GM12878 (cell line): ENCODE results near the gene RARG. TPM values are rescaled to one million over a fixed set of nuclear protein-coding genes. Genes with fewer than 3 reads are reported as not detected.

ENCODE experiments used
- ATAC-seq: fragments of 200-7000 bp; cut with Tn5 transposase; 3 replicates; pipeline ENCODE4 v1.9.1; 2020; ENCODE audit warnings: mild to moderate bottlenecking, moderate library complexity
- BruUV-seq: library from RNA; stranded (reverse); fragments of 400-500 nt; replicated peaks from 2 replicates; lab custom pipeline; 2021; lab: Mats Ljungman, UMichigan
- CTCF ChIA-PET: fragments of 300-600 bp; sonication (Branson Sonifier 250); formaldehyde crosslinking; extraction: SDS; loops from one replicate; lab custom pipeline; 2021; ENCODE audit warnings: inconsistent platforms; lab: Yijun Ruan, JAX
- POLR2A ChIA-PET: fragments of 350-600 bp; formaldehyde crosslinking; extraction: SDS; loops from one replicate; lab custom pipeline; 2021; ENCODE audit warnings: inconsistent platforms; lab: Charles Lee
- RAD21 ChIA-PET: fragments of 300-600 bp; sonication (Branson Sonifier 250); formaldehyde crosslinking; loops from one replicate; lab custom pipeline; 2023; ENCODE audit warnings: antibody characterized with exemption; ENCODE audit not compliant: unreplicated experiment; lab: Charles Lee
- SMC1A ChIA-PET: fragments of 300-600 bp; sonication (Branson Sonifier 250); formaldehyde crosslinking; loops from one replicate; lab custom pipeline; 2023; ENCODE audit not compliant: unreplicated experiment, uncharacterized antibody; lab: Charles Lee
- DNase-seq: peaks from one replicate; pipeline ENCODE4 v3.0.0-alpha.2; 2011; ENCODE audit warnings: low read depth, low spot score
- FAIRE-seq: peaks from 3 replicates; lab custom pipeline; 2011; peaks lifted over from hg19 to GRCh38; lab: Jason Lieb, UNC
- H2AFZ ChIP-seq: 2 replicates; pipeline ENCODE4 v1.6.0; 2011; ENCODE audit warnings: low read depth, low read length, control low read depth; ENCODE audit not compliant: control insufficient read depth
- H3K27ac ChIP-seq: 2 replicates; pipeline ENCODE4 v1.5.1; 2011; ENCODE audit warnings: control low read depth; ENCODE audit not compliant: control insufficient read depth, insufficient read depth
- H3K27me3 ChIP-seq, 2 experiments: replicated peaks in 1 of 2; 2 replicates each; pipeline versions ENCODE4 v1.6.0 to v1.6.1; 2011; ENCODE audit warnings: low read length in 1 of 2; ENCODE audit not compliant: control insufficient read depth in 2 of 2, insufficient read depth in 2 of 2
- H3K36me3 ChIP-seq, 2 experiments: 2 replicates each; pipeline ENCODE4 v1.5.1; 2011; ENCODE audit warnings: low read length in 1 of 2; ENCODE audit not compliant: control insufficient read depth in 2 of 2, insufficient read depth in 2 of 2
- H3K4me1 ChIP-seq: 2 replicates; pipeline ENCODE4 v1.6.1; 2011; ENCODE audit warnings: mild to moderate bottlenecking, low read length, moderate library complexity, mixed read lengths; ENCODE audit not compliant: control insufficient read depth, insufficient read depth
- H3K4me2 ChIP-seq: 2 replicates; pipeline ENCODE4 v1.6.0; 2011; ENCODE audit warnings: control low read depth; ENCODE audit not compliant: control insufficient read depth, insufficient read depth
- H3K4me3 ChIP-seq: fragments of 200-600 bp; sonication (generic); 2 replicates; pipeline ENCODE4 v1.5.1; 2016
- H3K79me2 ChIP-seq: 2 replicates; pipeline ENCODE4 v1.6.0; 2011; ENCODE audit warnings: low read length; ENCODE audit not compliant: control insufficient read depth, insufficient read depth
- H3K9ac ChIP-seq: 2 replicates; pipeline ENCODE4 v1.8.0; 2011; ENCODE audit warnings: low read length, control low read depth, mixed read lengths; ENCODE audit not compliant: control insufficient read depth, insufficient read depth
- H3K9me3 ChIP-seq: replicated peaks from 3 replicates; pipeline ENCODE4 v1.5.1; 2011; ENCODE audit warnings: mild to moderate bottlenecking, low read length; ENCODE audit not compliant: control insufficient read depth, insufficient read depth
- H4K20me1 ChIP-seq: 2 replicates; pipeline ENCODE4 v1.6.0; 2011; ENCODE audit not compliant: control insufficient read depth, insufficient read depth
- GABPA ChIP-seq: IDR thresholded peaks from 2 replicates; pipeline ENCODE4 v1.6.1; 2014; ENCODE audit warnings: antibody characterized with exemption, low read depth, mild to moderate bottlenecking, inconsistent platforms
- KDM1A ChIP-seq: fragments of 200-600 bp; sonication (generic); IDR thresholded peaks from 2 replicates; pipeline ENCODE4 v1.6.1; 2016; ENCODE audit warnings: borderline replicate concordance
- POLR2AphosphoS2 ChIP-seq: IDR thresholded peaks from 2 replicates; pipeline ENCODE4 v1.6.1; 2011; ENCODE audit warnings: low read depth, mild to moderate bottlenecking, low read length, improper control_type of control experiment, moderate library complexity
- RAD21 ChIP-seq: IDR thresholded peaks from 2 replicates; pipeline ENCODE4 v1.6.1; 2011; ENCODE audit warnings: mild to moderate bottlenecking, low read depth, low read length, moderate library complexity; ENCODE audit not compliant: insufficient read depth
- RUNX3 ChIP-seq: IDR thresholded peaks from 2 replicates; pipeline ENCODE4 v1.6.1; 2012; ENCODE audit warnings: low read length, inconsistent platforms
- SIN3A ChIP-seq: IDR thresholded peaks from 2 replicates; pipeline ENCODE4 v1.6.1; 2012; ENCODE audit warnings: low read depth, low read length, improper control_type of control experiment
- SMAD1 ChIP-seq: fragments of 450-650 bp; IDR thresholded peaks from 2 replicates; pipeline ENCODE4 v1.6.1; 2018; ENCODE audit warnings: mild to moderate bottlenecking, low read depth; ENCODE audit not compliant: partially characterized antibody
- SPI1 ChIP-seq: IDR thresholded peaks from 2 replicates; pipeline ENCODE4 v1.6.1; 2011; ENCODE audit warnings: low read depth, mild to moderate bottlenecking, low read length, moderate library complexity, borderline replicate concordance; ENCODE audit not compliant: insufficient read depth
- WRNIP1 ChIP-seq: IDR thresholded peaks from 2 replicates; pipeline ENCODE4 v1.6.1; 2011; ENCODE audit warnings: low read depth, low read length, improper control_type of control experiment, borderline replicate concordance
- ZNF274 ChIP-seq: IDR thresholded peaks from one replicate; pipeline ENCODE4 v1.8.0; 2011; ENCODE audit not compliant: insufficient read length, insufficient read depth
- ZNF622 ChIP-seq: fragments of 450-650 bp; IDR thresholded peaks from 2 replicates; pipeline ENCODE4 v1.6.1; 2017; ENCODE audit warnings: mild to moderate bottlenecking, inconsistent platforms
- ZZZ3 ChIP-seq: IDR thresholded peaks from 2 replicates; pipeline ENCODE4 v1.6.1; 2011; ENCODE audit warnings: low read depth; ENCODE audit not compliant: control insufficient read depth, insufficient read length
- WGBS: methylation state at CpG from one replicate; pipeline ENCODE4 v1.1.6; 2016; ENCODE audit warnings: low lambda C conversion rate; ENCODE audit not compliant: insufficient replicate concordance, insufficient coverage; ENCODE audit errors: missing lambda C conversion rate; 5-methylcytosine and 5-hydroxymethylcytosine counted together
- in situ Hi-C: fragments of 300-500 bp; cut with MboI; formaldehyde crosslinking; loops from 9 replicates; pipeline ENCODE4 v1.14.3; 2018; ENCODE audit warnings: mixed read lengths
- intact Hi-C: fragments of 100-400 bp; cut with micrococcal nuclease; formaldehyde crosslinking; loops from one replicate; pipeline ENCODE4 v1.14.2; 2022; ENCODE audit not compliant: unreplicated experiment
- polyA plus RNA-seq, 11 experiments: library from polyadenylated mRNA; depleted of rRNA in 4 of 11; unstranded in 6 of 11; stranded (reverse) in 5 of 11; fragments of >200 nt; fragmentation: Nextera tagmentation in 4 of 11; fragmentation: Illumina TruSeq in 1 of 11; extraction: Ambion mirVana in 4 of 11; extraction: Trizol in 1 of 11; gene quantifications; 1 replicate in 1 of 11; 2 replicates in 10 of 11; pipeline versions ENCODE4 v1.2.1 to v1.2.3, GENCODE V29; 2011 to 2016; ENCODE audit warnings: inconsistent platforms in 2 of 11, missing spikeins in 2 of 11, low read depth in 1 of 11
- total RNA-seq, 4 experiments: library from RNA; depleted of rRNA in 3 of 4; stranded (reverse); fragments of >200 nt in 3 of 4; fragmentation: Illumina TruSeq in 1 of 4; extraction: Trizol in 1 of 4; gene quantifications; 2 replicates each; pipeline versions ENCODE4 v1.2.1 to v1.2.3, GENCODE V29; 2013 to 2021
- TF ChIP-seq, protein P1 (sequence below): IDR thresholded peaks from 2 replicates; pipeline ENCODE4 v1.6.1; 2012; ENCODE audit warnings: low read depth, low read length, improper control_type of control experiment
- TF ChIP-seq, protein P2 (sequence below): IDR thresholded peaks from 2 replicates; pipeline ENCODE4 v1.6.1; 2011; ENCODE audit warnings: borderline replicate concordance, low read depth, mild to moderate bottlenecking, moderate library complexity, low read length; ENCODE audit not compliant: insufficient read depth, poor library complexity, severe bottlenecking
- TF ChIP-seq, protein P3 (sequence below): fragments of 450-650 bp; IDR thresholded peaks from 2 replicates; pipeline ENCODE4 v1.6.1; 2017; ENCODE audit warnings: mild to moderate bottlenecking
- TF ChIP-seq, protein P4 (sequence below): fragments of 450-650 bp; IDR thresholded peaks from 2 replicates; pipeline ENCODE4 v1.6.1; 2016; ENCODE audit warnings: mild to moderate bottlenecking

Gene RARG
- total and polyA plus RNA-seq, 10 of the 15 experiments (the other 5 are each of a cell fraction or from before 2014, with no cell fraction given): 0.27 to 8.1 (median 4.1) TPM

DNA sequence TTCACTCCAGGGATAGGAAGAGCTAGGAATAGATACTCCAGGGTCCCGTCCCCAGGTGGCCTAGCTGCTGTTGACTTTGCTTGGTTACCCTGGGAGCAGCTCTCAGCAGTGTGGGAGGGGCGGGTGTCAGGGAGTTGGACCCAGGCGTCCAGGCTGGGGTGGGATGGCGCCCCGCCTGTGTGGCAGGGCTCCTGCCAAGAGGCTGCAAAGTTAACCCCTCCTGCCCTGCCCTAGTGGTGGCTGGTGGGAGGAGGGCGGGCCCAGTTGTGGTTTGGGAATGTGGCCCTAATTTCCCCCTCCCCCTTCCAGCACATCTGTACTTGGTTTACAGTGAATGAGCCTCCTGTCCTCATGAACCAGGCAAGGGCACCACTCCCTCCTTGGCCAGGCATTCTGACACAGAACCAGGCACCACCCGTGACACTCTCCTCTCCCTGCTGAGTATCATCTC is 1.7 kb upstream of the RARG start:
- Histone ChIP-seq H3K36me3 (no peaks in the 10 kb centered on the region), H2AFZ (no peak overlapping the region), H3K4me1 (peaks cover 22% of the 10 kb centered on the region), H3K9ac (no peak overlapping the region), H4K20me1 (no peaks in the 10 kb centered on the region), H3K27ac (no peak overlapping the region), H3K9me3 (no peaks in the 10 kb centered on the region), H3K4me3 (no peak overlapping the region), H3K27me3 (peaks cover 0 to 6% of the 10 kb centered on the region in 2 experiments; a peak in 2 of 4 replicates), H3K4me2 (no peak overlapping the region; the same call in 1 of the 2 replicates), H3K79me2 (no peaks in the 10 kb centered on the region)
- no peak for DNase-seq
- SMC1A ChIA-PET: interaction anchor here (0.7 to 1.2 kb wide), 2 partner anchors 9 to 17 kb away, joined by 3 to 4 read pairs; no protein-coding TSS in a partner anchor
- WGBS: 37% methylated on average over 7 of the region's 7 CpGs
- CTCF ChIA-PET: interaction anchor here (0.6 to 1.2 kb wide), 4 partner anchors 17 to 74 kb away, joined by 3 to 6 read pairs (median 5); no protein-coding TSS in a partner anchor
- in situ Hi-C loops: no loop called here
- POLR2A ChIA-PET: interaction anchor here (0.6 to 1.4 kb wide), 2 partner anchors 25 to 39 kb away, joined by 4 to 5 read pairs; no protein-coding TSS in a partner anchor
- ATAC-seq: no peak
- no TSS peak for BruUV-seq
- FAIRE-seq: no peak
- intact Hi-C loops: no loop called here
- TF ChIP-seq, protein P1, sequence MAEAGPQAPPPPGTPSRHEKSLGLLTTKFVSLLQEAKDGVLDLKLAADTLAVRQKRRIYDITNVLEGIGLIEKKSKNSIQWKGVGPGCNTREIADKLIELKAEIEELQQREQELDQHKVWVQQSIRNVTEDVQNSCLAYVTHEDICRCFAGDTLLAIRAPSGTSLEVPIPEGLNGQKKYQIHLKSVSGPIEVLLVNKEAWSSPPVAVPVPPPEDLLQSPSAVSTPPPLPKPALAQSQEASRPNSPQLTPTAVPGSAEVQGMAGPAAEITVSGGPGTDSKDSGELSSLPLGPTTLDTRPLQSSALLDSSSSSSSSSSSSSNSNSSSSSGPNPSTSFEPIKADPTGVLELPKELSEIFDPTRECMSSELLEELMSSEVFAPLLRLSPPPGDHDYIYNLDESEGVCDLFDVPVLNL: no peak
- TF ChIP-seq KDM1A (no peak), WRNIP1 (no peak), ZNF274 (no peak), RUNX3 (no peak), ZZZ3 (no peak), SMAD1 (no peak), RAD21 (no peak), SIN3A (no peak), SPI1 (no peak), GABPA (no peak), ZNF622 (no peak), POLR2AphosphoS2 (no peak)
- TF ChIP-seq, protein P2, sequence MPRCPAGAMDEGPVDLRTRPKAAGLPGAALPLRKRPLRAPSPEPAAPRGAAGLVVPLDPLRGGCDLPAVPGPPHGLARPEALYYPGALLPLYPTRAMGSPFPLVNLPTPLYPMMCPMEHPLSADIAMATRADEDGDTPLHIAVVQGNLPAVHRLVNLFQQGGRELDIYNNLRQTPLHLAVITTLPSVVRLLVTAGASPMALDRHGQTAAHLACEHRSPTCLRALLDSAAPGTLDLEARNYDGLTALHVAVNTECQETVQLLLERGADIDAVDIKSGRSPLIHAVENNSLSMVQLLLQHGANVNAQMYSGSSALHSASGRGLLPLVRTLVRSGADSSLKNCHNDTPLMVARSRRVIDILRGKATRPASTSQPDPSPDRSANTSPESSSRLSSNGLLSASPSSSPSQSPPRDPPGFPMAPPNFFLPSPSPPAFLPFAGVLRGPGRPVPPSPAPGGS: no peak
- TF ChIP-seq, protein P3, sequence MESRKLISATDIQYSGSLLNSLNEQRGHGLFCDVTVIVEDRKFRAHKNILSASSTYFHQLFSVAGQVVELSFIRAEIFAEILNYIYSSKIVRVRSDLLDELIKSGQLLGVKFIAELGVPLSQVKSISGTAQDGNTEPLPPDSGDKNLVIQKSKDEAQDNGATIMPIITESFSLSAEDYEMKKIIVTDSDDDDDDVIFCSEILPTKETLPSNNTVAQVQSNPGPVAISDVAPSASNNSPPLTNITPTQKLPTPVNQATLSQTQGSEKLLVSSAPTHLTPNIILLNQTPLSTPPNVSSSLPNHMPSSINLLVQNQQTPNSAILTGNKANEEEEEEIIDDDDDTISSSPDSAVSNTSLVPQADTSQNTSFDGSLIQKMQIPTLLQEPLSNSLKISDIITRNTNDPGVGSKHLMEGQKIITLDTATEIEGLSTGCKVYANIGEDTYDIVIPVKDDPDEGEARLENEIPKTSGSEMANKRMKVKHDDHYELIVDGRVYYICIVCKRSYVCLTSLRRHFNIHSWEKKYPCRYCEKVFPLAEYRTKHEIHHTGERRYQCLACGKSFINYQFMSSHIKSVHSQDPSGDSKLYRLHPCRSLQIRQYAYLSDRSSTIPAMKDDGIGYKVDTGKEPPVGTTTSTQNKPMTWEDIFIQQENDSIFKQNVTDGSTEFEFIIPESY: no peak
- TF ChIP-seq, protein P4, sequence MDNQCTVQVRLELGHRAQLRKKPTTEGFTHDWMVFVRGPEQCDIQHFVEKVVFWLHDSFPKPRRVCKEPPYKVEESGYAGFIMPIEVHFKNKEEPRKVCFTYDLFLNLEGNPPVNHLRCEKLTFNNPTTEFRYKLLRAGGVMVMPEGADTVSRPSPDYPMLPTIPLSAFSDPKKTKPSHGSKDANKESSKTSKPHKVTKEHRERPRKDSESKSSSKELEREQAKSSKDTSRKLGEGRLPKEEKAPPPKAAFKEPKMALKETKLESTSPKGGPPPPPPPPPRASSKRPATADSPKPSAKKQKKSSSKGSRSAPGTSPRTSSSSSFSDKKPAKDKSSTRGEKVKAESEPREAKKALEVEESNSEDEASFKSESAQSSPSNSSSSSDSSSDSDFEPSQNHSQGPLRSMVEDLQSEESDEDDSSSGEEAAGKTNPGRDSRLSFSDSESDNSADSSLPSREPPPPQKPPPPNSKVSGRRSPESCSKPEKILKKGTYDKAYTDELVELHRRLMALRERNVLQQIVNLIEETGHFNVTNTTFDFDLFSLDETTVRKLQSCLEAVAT: no peak
- RAD21 ChIA-PET: interaction anchor here (0.6 to 0.9 kb wide), 2 partner anchors 16 to 34 kb away, joined by 3 read pairs; no protein-coding TSS in a partner anchor
